ENCODE data around the gene SDK1.

SDK1 gene

DNA sequence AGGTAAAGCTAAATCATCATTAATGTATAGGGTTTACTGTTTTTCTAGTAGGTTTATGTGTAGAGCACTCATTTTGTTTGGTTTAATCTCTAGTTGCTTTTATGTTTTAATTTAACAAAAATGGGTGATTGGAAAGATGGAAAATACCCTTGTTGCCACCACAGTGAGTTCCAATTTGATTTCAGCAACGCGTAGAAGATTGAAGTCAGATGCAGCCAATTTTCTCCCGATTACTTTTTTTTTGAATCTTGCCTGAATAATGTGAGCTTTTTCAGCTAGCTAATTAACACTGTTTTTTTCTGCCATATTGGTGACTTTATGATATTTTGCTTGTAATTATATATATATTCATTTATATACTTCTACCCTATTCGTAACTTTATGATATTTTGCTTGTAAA, 293.8 kb downstream of the SDK1 start:
- DNase-seq: no peak

- no peak for DNase-seq
Measured at GRCh38 chr7:3598854-3599253, 297.8 kb downstream of the SDK1 start.

DNA sequence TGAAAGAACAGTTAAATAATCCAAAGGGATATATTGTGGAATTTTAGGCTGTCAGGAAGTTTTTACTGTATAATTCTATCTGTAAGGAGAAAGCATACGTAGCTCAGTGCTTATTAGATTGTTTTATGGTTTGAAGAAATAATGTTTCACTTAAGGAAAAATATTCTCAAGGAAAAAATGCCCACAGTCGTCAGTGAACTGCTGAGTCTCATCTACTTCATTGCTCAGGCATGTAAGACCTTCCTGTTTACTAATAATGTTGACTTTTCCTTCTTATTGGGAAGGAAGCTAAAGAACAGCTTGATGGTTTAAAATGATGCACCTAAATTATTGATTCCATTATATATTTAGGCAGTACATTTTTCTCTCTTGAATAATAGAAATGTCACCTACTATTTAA, 304.2 kb downstream of the SDK1 start:
- no peak for DNase-seq

GRCh38 chr7:3606436-3606835, 305.4 kb downstream of the SDK1 start:
- DNase-seq: no peak

DNA sequence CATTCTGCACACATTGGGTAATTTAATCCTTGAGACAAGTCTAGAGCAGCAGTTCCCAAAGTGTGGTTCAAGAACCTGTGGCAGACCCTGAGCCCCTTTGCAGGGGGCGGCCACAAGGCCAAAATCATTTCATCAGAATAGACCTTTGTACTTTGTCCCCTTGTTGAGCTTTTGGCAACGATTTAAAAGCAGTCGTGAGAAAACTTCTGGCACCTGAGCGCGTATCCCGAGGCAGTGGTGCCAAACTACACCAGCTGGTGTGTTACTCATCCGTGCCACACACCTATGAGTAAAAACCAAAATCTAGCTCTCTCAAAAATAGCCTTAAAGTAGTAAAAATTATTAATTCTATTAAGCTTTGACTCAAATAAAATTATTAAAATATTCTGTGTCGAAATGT, 306.8 kb downstream of the SDK1 start:
- DNase-seq: no peak

GRCh38 chr7:3616306-3616705, 315.3 kb downstream of the SDK1 start:
- no peak for DNase-seq

GRCh38 chr7:3630081-3630480, 329.0 kb downstream of the SDK1 start:
- no peak for DNase-seq

DNA sequence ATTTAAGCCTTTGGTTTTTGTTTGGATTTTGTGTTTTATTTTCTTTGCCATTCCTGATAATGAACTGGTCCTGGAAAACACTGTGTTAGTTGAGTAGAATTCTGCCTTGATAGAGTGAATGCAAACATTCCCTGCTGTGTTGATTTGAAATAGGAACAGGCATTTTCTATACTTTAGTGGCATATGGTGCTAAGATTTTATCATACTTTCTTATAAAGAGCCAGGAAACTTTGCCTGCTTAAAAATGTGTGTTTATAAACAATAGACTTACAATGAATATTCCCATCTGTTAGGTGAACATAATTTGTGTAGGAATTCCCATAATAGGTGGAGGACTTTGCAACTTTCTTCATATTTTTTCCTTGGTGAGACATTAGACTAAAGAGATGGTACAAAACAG, 333.3 kb downstream of the SDK1 start:
- no peak for DNase-seq

DNA sequence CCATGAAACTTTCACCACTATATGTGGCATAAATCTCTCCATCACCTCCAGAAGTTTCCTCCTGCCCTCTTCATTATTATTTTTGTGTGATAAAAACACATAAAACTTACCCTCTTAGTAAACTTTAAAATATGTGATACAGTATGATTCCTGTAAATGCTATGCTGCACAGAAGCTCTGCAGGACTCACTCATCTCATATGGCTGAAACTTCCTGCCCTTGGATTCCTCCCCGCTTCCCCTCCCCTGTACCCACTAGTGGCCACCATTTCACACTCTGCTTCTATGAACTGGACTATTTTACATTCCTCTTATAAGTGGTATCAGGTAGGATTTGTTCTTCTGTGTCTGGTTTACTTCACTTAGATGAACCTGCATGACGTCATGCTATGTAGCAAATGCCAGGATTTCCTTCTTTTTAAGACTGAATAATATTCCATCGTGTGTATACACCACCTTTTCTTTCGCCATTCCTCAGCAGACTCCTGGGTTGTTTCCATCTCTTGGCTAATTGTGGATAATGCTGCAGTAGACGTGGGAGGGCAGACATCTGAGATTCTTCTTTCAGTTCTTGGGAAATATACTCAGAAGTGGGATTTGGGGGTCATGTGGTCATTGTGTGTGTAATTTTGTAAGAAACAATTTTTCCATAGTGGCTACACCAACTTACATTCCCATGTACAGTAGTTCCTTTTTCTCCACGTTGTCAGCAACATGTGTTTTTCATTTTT, 335.2 kb downstream of the SDK1 start:
- DNase-seq: no peak

GRCh38 chr7:3639253-3639652, 338.2 kb downstream of the SDK1 start:
- no peak for DNase-seq

- DNase-seq: no peak
Measured at GRCh38 chr7:3641582-3641981, 340.5 kb downstream of the SDK1 start.

GRCh38 chr7:3643091-3643490, 342.0 kb downstream of the SDK1 start:
- no peak for DNase-seq

- no peak for DNase-seq
Measured at GRCh38 chr7:3648276-3648675, 347.2 kb downstream of the SDK1 start.

DNA sequence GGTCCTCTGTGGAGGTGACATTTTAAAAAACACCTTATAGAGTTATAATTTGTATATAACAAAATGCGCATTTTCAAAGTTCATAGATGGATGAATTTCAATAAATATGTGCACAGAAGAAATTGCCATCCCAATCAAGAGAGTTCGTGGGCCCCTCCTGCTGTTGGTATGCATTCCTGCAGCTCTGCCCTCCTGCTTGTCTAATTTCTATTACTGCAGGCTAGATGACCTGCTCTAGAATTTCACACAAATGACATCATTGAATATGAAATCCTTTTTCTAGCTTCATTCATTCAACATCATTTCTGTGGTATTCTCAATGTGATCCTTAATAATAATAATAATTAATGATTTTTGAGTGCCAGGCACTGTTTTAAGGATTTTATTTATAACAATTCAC, 348.2 kb downstream of the SDK1 start:
- DNase-seq: no peak

DNA sequence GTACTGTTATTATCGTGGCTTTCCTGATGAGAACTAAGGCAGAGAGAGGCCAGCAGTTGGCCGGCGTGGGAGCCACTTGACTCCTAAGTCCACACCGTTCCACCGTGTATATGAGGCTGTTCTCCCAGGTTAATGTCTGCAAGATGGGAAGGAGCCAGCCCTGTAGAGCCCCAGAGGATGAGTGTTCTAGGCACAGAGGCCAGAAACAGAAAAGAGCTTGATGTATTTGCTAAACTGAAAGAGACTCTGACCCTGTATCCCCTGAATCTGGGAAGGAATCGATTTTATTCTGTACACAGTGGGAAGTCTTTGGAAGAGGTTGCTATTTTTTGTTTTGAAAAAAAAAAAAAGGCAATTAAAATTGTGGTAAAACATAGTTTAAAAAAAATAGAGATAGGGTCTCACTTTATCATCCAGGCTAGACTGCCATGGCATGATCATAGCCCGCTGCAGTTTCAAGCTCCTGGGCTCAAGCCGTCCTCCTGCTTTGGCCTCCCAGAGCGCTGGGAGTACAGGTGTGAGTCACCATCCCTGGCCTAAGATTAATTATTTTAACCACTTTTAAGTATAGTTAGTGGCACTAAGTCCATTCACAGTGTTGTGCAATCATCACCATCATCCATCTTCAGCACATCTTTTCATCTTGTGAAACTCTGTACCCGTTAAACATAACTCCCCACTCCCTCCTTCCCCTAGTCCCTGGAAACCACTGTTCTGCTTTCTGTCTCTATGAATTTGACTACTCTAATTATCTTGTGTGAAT, 348.8 kb downstream of the SDK1 start:
- no peak for DNase-seq

DNA sequence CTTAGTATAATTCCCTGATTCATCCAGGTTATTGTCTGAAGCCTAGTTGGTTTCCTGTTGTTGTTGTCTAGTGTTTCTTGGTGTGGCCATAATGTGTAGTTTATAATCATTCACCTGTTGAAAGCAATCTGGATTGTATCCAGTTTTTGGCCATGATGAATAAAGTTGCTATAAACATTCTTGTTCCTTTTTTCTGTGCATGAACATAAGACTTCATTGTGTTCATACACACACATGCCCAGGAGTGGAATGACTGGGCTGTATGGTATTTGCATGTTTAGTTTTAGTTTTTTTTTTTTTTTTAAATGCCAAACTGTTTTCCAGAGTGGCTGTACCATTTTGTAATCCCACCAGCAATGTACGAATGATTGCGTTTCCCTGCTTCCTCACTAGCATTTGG, 349.8 kb downstream of the SDK1 start:
- no peak for DNase-seq

GRCh38 chr7:3655635-3656034, 354.6 kb downstream of the SDK1 start:
- no peak for DNase-seq

- DNase-seq: no peak
Measured at GRCh38 chr7:3657206-3657605, 356.2 kb downstream of the SDK1 start.

- DNase-seq: no peak
Measured at GRCh38 chr7:3668743-3669142, 367.7 kb downstream of the SDK1 start.

GRCh38 chr7:3670898-3671297, 369.8 kb downstream of the SDK1 start:
- DNase-seq: no peak

DNA sequence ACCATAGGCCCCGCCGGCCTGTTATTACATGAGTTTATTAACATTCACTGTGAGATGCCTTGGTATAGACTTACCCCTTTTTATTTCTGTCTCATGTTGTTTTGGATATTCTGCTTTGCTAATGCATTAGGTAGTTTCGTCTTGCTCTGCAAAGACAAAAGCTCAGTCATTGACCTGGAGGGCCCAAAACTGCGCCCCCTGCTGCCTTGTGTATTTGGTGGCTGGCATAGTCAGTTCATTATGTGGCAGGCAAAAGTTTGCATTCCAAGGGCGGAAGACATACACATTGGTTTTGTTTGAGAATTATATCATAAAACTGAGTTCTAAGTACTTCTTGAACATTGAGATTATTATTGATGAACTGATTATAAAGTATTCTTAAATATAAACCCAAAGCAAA, 372.5 kb downstream of the SDK1 start:
- no peak for DNase-seq

GRCh38 chr7:3678314-3678810, 377.3 kb downstream of the SDK1 start:
- no peak for DNase-seq

DNA sequence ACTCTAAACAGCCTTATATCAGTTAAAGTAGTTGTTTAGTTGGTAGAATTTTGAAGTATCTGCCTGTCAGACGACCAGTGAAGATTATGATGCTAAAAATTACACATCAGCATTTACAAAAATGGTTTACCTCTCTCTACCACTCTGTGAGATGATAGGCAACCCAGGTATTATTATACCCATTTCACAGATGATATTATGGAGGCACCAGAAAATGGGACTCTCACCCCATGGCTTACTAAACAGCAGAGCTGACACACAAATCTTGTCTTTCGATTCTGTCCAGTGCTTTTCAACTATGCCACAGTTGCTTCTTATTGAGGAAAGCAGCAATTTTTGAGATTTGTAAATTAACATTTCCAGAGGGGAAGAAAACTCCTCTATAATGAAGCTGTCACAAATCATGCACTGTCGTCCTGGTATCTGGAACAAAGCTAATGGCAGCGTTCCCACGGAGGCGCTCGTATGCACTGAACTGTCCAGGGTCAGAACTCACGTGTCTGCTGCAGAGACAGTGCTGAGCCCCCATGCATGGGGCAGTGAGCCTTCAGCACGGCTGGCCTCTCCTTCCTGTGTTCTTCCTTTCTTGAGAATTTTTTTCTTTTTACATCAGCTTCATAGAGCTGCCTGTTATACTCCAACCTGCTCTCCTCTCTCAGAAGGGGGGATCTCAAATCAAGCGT, 381.1 kb downstream of the SDK1 start:
- no peak for DNase-seq

Data from NCI-H446 treated with DMSO at 0.1 percent for 48 hours (cell line).